HEK293 (cell line): ENCODE measurements around the gene TNKS1BP1.

ENCODE experiments used
- CTCF ChIA-PET: fragments of 350-600 bp; formaldehyde crosslinking; extraction: SDS; loops from one replicate; lab custom pipeline; 2021; ENCODE audit warnings: antibody characterized with exemption; lab: Yijun Ruan, JAX
- POLR2A ChIA-PET: fragments of 300-600 bp; formaldehyde crosslinking; extraction: SDS; loops from one replicate; lab custom pipeline; 2020; ENCODE audit warnings: antibody characterized with exemption, inconsistent platforms; lab: Yijun Ruan, JAX
- H3K27ac ChIP-seq: fragments of 200-500 bp; sonication (Bioruptor generic); 2 replicates; pipeline ENCODE4 v1.5.1; 2014; ENCODE audit warnings: low read depth, low read length, control low read depth, inconsistent platforms; ENCODE audit errors: extremely low read depth
- H3K36me3 ChIP-seq, 2 experiments: fragments of 200-500 bp in 1 of 2; sonication (Bioruptor generic) in 1 of 2; 1 replicate in 1 of 2; 2 replicates in 1 of 2; pipeline ENCODE4 v1.5.1; 2014 to 2017; ENCODE audit warnings: inconsistent platforms in 2 of 2, low read length in 2 of 2; ENCODE audit not compliant: control insufficient read depth in 2 of 2, insufficient read depth in 1 of 2
- H3K4me1 ChIP-seq: fragments of 200-500 bp; sonication (Bioruptor generic); 2 replicates; pipeline ENCODE4 v1.5.1; 2014; ENCODE audit warnings: mild to moderate bottlenecking, low read length, inconsistent platforms; ENCODE audit not compliant: control insufficient read depth, insufficient read depth
- H3K4me3 ChIP-seq: 2 replicates; pipeline ENCODE4 v1.5.1; 2011; ENCODE audit warnings: low read depth, mild to moderate bottlenecking, control low read depth, low read length, moderate library complexity
- H3K9me3 ChIP-seq: fragments of 200-500 bp; sonication (Bioruptor generic); 2 replicates; pipeline ENCODE4 v1.5.1; 2014; ENCODE audit warnings: low read depth, low read length, inconsistent platforms; ENCODE audit not compliant: control insufficient read depth, insufficient read depth
- EGR2 ChIP-seq: fragments of 450-650 bp; formaldehyde crosslinking; IDR thresholded peaks from 2 replicates; pipeline ENCODE4 v1.5.1; 2016; ENCODE audit warnings: low read depth, missing biosample characterization, missing genetic modification characterization
- GLIS1 ChIP-seq: fragments of 450-650 bp; formaldehyde crosslinking; IDR thresholded peaks from 2 replicates; pipeline ENCODE4 v1.5.1; 2016; ENCODE audit warnings: missing biosample characterization, missing genetic modification characterization
- PRDM10 ChIP-seq: fragments of 450-650 bp; formaldehyde crosslinking; IDR thresholded peaks from 2 replicates; pipeline ENCODE4 v1.5.1; 2016; ENCODE audit warnings: missing biosample characterization, missing genetic modification characterization
- SCRT2 ChIP-seq: fragments of 450-650 bp; formaldehyde crosslinking; IDR thresholded peaks from 2 replicates; pipeline ENCODE4 v1.5.1; 2016; ENCODE audit warnings: missing biosample characterization, missing genetic modification characterization
- ZBTB20 ChIP-seq: fragments of 450-650 bp; formaldehyde crosslinking; IDR thresholded peaks from 2 replicates; pipeline ENCODE4 v1.5.1; 2016; ENCODE audit warnings: missing biosample characterization, missing genetic modification characterization
- ZBTB6 ChIP-seq: fragments of 450-650 bp; formaldehyde crosslinking; IDR thresholded peaks from 2 replicates; pipeline ENCODE4 v1.5.1; 2017; ENCODE audit warnings: missing biosample characterization, missing genetic modification characterization
- ZNF350 ChIP-seq: fragments of 450-650 bp; formaldehyde crosslinking; IDR thresholded peaks from 2 replicates; pipeline ENCODE4 v1.5.0; 2017; ENCODE audit warnings: missing biosample characterization, mild to moderate bottlenecking, missing genetic modification characterization
- ZNF366 ChIP-seq: fragments of 450-650 bp; formaldehyde crosslinking; conservative IDR thresholded peaks from 2 replicates; pipeline ENCODE4 v1.5.1; 2016; ENCODE audit warnings: missing biosample characterization, missing genetic modification characterization
- ZNF398 ChIP-seq: fragments of 450-650 bp; formaldehyde crosslinking; IDR thresholded peaks from 2 replicates; pipeline ENCODE4 v1.5.1; 2017; ENCODE audit warnings: missing biosample characterization, missing genetic modification characterization
- ZNF449 ChIP-seq: fragments of 450-650 bp; formaldehyde crosslinking; IDR thresholded peaks from 2 replicates; pipeline ENCODE4 v1.5.1; 2017; ENCODE audit warnings: missing biosample characterization, mild to moderate bottlenecking, missing genetic modification characterization, moderate library complexity
- ZNF600 ChIP-seq: fragments of 450-650 bp; formaldehyde crosslinking; IDR thresholded peaks from 2 replicates; pipeline ENCODE4 v1.5.1; 2016; ENCODE audit warnings: missing biosample characterization, missing genetic modification characterization
- ZNF654 ChIP-seq: fragments of 450-650 bp; formaldehyde crosslinking; IDR thresholded peaks from 2 replicates; pipeline ENCODE4 v1.5.1; 2016; ENCODE audit warnings: low read depth, missing biosample characterization, missing genetic modification characterization
- ZNF837 ChIP-seq: fragments of 450-650 bp; formaldehyde crosslinking; IDR thresholded peaks from 2 replicates; pipeline ENCODE4 v1.5.1; 2016; ENCODE audit warnings: missing biosample characterization, missing genetic modification characterization
- ZSCAN4 ChIP-seq: fragments of 450-650 bp; formaldehyde crosslinking; IDR thresholded peaks from 2 replicates; pipeline ENCODE4 v1.5.1; 2017; ENCODE audit warnings: missing biosample characterization, missing genetic modification characterization

Gene TNKS1BP1

GRCh38 chr11:57322256-57323166 is 2.2 kb downstream of the TNKS1BP1 start (continued):
- TF ChIP-seq ZNF366 (tag by site-specific recombination) (peak; percentile 76), ZNF654 (tag by site-specific recombination) (no peak), ZNF350 (tag by site-specific recombination) (no peak), GLIS1 (tag by site-specific recombination) (peak; percentile 62; the same call in 1 of the 2 replicates), EGR2 (tag by site-specific recombination) (peak; percentile 77), ZBTB20 (peak; percentile 60), ZNF449 (tag by site-specific recombination) (no peak)

- POLR2A ChIA-PET, result interaction anchor here (0.5 to 6.5 kb wide), 5 partner anchors 9 to 138 kb away, joined by 3 to 95 read pairs (median 5); partner anchors contain the start of gene SSRP1
- H3K4me3 ChIP-seq, result peak overlapping the region; percentile 1
- H3K9me3 ChIP-seq, result no peaks in the 10 kb centered on the region
- peaks cover 7% of the 10 kb centered on the region for H3K4me1 ChIP-seq
- H3K27ac ChIP-seq, result peak overlapping the region; percentile 3; the same call in 1 of the 2 replicates
- CTCF ChIA-PET, result interaction anchor here (0.6 to 2.0 kb wide), 4 partner anchors 10 to 205 kb away, joined by 3 to 7 read pairs (median 5); no protein-coding TSS in a partner anchor
- TF ChIP-seq SCRT2, result peak; percentile 72
- TF ChIP-seq ZBTB6 (tag by site-specific recombination), result no peak
- TF ChIP-seq ZNF398 (tag by site-specific recombination), result peak; percentile 34
- TF ChIP-seq, all 188 proteins: peak for 2
- H3K36me3 ChIP-seq, result peaks cover 0 to 48% of the 10 kb centered on the region in 2 experiments; a peak in 1 of 3 replicates
These were observed 3.1 kb downstream of the TNKS1BP1 start for GRCh38 chr11:57321388-57322255.

GRCh38 chr11:57320719-57321387 is 3.9 kb downstream of the TNKS1BP1 start:
- peaks cover 0 to 48% of the 10 kb centered on the region in 2 experiments; a peak in 1 of 3 replicates for H3K36me3 ChIP-seq
- TF ChIP-seq ZNF600 (tag by site-specific recombination) (no peak), PRDM10 (tag by site-specific recombination) (no peak), ZSCAN4 (tag by site-specific recombination) (no peak), ZNF449 (tag by site-specific recombination) (no peak), ZNF837 (tag by site-specific recombination) (no peak)

More at GRCh38 chr11:57320719-57321387, 3.9 kb downstream of the TNKS1BP1 start:
- ChIA-PET POLR2A (interaction anchor here (1.1 to 6.5 kb wide), 3 partner anchors 9 to 26 kb away, joined by 3 to 95 read pairs (median 5); no protein-coding TSS in a partner anchor), CTCF (interaction anchor here (0.5 to 2.0 kb wide), 5 partner anchors 9 to 206 kb away, joined by 3 to 7 read pairs (median 3); no protein-coding TSS in a partner anchor)
- H3K9me3 ChIP-seq, result no peaks in the 10 kb centered on the region
- no peak overlapping the region for H3K27ac ChIP-seq
- H3K4me1 ChIP-seq, result peaks cover 7% of the 10 kb centered on the region
- no peak overlapping the region for H3K4me3 ChIP-seq
